GM19099 (cell line): ENCODE measurements around the gene COL28A1.

ENCODE experiments used
- POLR2A ChIP-seq: IDR thresholded peaks from 3 replicates; pipeline ENCODE4 v1.6.1; 2011; ENCODE audit warnings: low read depth; ENCODE audit not compliant: insufficient read length; ENCODE audit errors: extremely low read depth

Gene COL28A1

DNA sequence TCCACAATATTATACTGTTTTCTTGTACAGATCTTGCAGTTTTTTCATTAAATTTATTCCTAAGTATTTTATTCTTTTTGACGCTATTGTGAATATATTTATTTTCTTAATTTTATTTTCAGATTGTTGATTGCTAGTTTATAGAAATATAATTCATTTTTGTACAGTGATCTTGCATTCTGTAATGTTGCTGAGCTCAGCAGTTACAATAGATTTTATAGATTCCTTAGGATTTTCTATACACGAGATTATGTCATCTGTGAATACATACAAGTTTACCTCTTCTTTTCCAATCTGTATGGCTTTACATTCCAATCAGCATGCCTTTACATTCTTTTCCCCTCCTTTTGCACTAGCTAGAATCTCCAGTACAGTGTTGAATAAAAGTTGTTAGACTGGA lies 223.3 kb downstream of the COL28A1 start:
- no peak for TF ChIP-seq POLR2A

DNA sequence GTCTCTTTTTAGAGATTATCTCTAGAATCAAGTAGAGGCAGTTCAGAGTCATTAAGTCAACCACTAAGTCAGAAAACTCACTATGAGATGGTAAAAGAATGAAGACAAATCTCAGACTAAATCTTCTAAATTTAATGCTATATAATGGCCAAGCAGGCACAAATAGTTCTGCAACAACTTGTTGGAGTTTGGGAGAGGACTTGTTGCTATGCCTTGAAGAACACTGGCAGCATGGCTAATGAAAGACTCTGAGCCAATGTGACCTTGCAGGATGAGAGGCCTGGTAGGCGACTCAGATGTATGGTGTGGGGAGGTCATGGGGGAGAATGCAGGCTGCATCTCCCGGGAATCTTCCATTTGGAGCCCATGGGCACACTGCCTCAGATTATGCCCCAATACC lies 224.7 kb downstream of the COL28A1 start:
- TF ChIP-seq POLR2A, result no peak

GRCh38 chr7:7309203-7309602 lies 226.5 kb downstream of the COL28A1 start:
- TF ChIP-seq POLR2A, result no peak
